ENCODE results near the gene PSMG2. TPM values are rescaled to one million over a fixed set of nuclear protein-coding genes. Genes with fewer than 3 reads are reported as not detected.

Gene PSMG2
- total and polyA plus RNA-seq, 7 donors = 78.1 to 105 (median 90.7) TPM

DNA sequence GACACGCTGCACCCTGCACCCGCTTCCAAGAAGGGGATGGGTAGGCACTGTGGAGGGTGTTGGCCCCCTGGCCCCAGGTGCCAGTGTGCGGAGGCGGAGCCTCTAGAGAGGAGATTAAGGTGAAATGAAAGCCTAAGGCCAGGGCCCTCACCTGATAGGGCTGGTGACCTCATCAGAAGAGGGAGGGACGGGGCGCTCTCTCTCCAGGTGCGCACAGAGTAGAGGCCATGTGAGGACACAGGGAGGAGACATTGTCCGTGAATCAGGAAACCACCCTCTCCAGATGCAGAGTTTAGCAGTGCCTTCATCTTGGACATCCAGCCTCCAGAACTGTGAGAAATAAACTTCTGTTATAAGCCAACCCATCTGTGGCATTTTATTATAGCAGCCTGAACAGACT is 62.3 kb downstream of the PSMG2 start:
- WGBS, 2 donors = 39 to 74% methylated on average over 8 of the region's 8 CpGs

DNA sequence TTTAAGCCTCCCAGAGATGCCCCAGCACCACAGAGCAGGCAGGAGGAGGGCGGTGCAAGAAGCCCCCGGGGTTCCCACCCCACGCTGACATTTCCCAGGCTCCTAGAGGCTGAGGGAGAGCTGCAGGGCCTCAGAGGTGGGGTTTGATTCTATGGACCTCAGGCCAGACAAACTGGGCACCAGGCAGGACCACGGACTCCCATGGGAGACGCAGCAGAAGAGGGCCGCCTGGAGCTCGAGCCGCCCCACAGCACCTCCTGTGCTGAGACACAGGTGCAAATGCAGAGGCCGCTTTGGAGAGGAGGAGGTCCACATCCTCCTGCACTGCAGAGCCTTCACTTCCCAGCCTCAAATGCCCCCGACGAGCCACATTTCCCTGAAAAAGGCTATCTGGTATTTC is 62.7 kb downstream of the PSMG2 start:
- Histone ChIP-seq H3K36me3 (no peaks in the 10 kb centered on the region), H3K4me1 (no peaks in the 10 kb centered on the region), H3K27me3 (no peaks in the 10 kb centered on the region), H3K4me3 (no peak overlapping the region), H3K9me3 (no peaks in the 10 kb centered on the region), H3K27ac (no peak overlapping the region)
- intact Hi-C loops (cut with DNase I) = no loop called here
- WGBS, 2 donors = 88 to 89% methylated on average over 11 of the region's 11 CpGs
- no peak for TF ChIP-seq POLR2A (IDR thresholded peaks at IDR 0.05)
- no peak for TF ChIP-seq POLR2AphosphoS5 (IDR thresholded peaks at IDR 0.05)
- TF ChIP-seq CTCF (IDR thresholded peaks at IDR 0.05) = no peak
- no peak for TF ChIP-seq EP300 (IDR thresholded peaks at IDR 0.05)
- DNase-seq = no peak

More for the DNA sequence above, 62.3 kb downstream of the PSMG2 start:
- intact Hi-C loops (cut with DNase I) = no loop called here
- H3K27me3 ChIP-seq = no peaks in the 10 kb centered on the region
- H3K4me1 ChIP-seq = no peaks in the 10 kb centered on the region
- no peaks in the 10 kb centered on the region for H3K36me3 ChIP-seq
- TF ChIP-seq CTCF (IDR thresholded peaks at IDR 0.05) (no peak), POLR2A (IDR thresholded peaks at IDR 0.05) (no peak)
- H3K4me3 ChIP-seq = no peak overlapping the region
- H3K9me3 ChIP-seq = no peaks in the 10 kb centered on the region
- DNase-seq = no peak
- no peak overlapping the region for H3K27ac ChIP-seq

DNA sequence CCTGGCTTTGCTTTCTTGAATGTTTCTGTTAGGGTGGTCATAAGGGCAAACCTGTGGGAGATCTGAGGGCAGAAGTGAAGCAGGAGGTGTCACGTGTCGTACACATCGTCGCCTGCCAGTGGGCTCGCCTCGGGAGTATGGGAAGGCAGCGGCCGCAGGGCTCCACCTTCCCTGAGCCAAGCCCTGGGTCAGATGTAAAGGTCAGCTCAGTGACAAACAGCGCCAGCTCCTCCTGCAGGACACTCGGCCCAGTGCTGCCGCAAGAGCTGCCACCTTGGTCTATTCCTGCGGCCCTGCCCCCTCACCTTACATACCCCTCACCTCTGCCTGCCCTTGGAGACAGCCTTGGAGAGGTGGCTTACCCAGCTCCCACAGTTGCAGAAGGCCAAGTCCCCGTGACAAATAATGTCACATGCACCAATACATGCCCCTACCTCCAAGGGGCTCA is 64.2 kb downstream of the PSMG2 start:
- no peaks in the 10 kb centered on the region for H3K36me3 ChIP-seq
- no peak overlapping the region for H3K27ac ChIP-seq
- TF ChIP-seq EP300 (IDR thresholded peaks at IDR 0.05) (no peak), CTCF (IDR thresholded peaks at IDR 0.05) (no peak), POLR2AphosphoS5 (IDR thresholded peaks at IDR 0.05) (no peak), POLR2A (IDR thresholded peaks at IDR 0.05) (no peak)
- no peaks in the 10 kb centered on the region for H3K27me3 ChIP-seq
- 67 to 79% methylated on average over 13 of the region's 13 CpGs for WGBS, 2 donors
- intact Hi-C loops (cut with DNase I) = no loop called here
- DNase-seq = no peak
- no peaks in the 10 kb centered on the region for H3K4me1 ChIP-seq
- no peaks in the 10 kb centered on the region for H3K9me3 ChIP-seq
- H3K4me3 ChIP-seq = no peak overlapping the region

DNA sequence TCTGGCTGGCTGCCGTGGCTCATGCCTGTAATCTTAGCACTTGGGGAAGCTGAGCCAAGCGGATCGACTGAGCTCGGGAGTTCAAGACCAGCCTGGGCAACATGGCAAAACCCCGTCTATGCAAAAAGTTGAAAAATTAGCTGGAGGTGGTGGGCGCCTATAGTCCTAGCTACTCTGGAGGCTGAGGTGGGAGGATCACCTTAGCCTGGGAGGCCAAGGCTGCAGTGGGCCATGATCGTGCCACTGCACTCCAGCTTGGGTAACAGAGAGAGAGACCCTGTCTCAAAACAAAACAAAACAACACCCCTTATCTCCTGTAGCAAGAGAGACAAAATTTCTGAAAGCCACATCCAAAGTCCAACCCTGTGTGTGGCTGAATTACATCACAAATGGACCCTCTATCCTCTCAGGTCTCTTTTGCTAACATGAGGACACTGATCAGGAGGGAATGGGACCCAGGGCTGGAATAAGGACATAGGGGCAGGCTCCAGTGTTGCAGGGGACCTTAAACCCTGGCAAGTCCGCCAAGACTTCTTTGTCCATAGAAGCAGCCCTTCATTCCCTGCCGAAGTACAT is 64.8 kb downstream of the PSMG2 start:
- no peak for DNase-seq
- Histone ChIP-seq H3K4me1 (no peaks in the 10 kb centered on the region), H3K9me3 (no peaks in the 10 kb centered on the region), H3K36me3 (no peaks in the 10 kb centered on the region), H3K4me3 (no peak overlapping the region), H3K27ac (no peak overlapping the region), H3K27me3 (no peaks in the 10 kb centered on the region)
- TF ChIP-seq POLR2A (IDR thresholded peaks at IDR 0.05) (no peak), EP300 (IDR thresholded peaks at IDR 0.05) (no peak), CTCF (IDR thresholded peaks at IDR 0.05) (no peak), POLR2AphosphoS5 (IDR thresholded peaks at IDR 0.05) (no peak)
- WGBS, 2 donors = 95 to 97% methylated on average over 9 of the region's 9 CpGs
- intact Hi-C loops (cut with DNase I) = no loop called here

GRCh38 chr18:12768625-12769024 is 65.8 kb downstream of the PSMG2 start:
- 68 to 87% methylated on average over 3 of the region's 3 CpGs for WGBS, 2 donors
- no peak for TF ChIP-seq CTCF (IDR thresholded peaks at IDR 0.05)
- TF ChIP-seq POLR2AphosphoS5 (IDR thresholded peaks at IDR 0.05) = no peak
- TF ChIP-seq EP300 (IDR thresholded peaks at IDR 0.05) = no peak
- no peak for TF ChIP-seq POLR2A (IDR thresholded peaks at IDR 0.05)
- no peak for DNase-seq

More at GRCh38 chr18:12768625-12769024, 65.8 kb downstream of the PSMG2 start:
- no peaks in the 10 kb centered on the region for H3K9me3 ChIP-seq
- no peaks in the 10 kb centered on the region for H3K36me3 ChIP-seq
- H3K4me1 ChIP-seq = no peaks in the 10 kb centered on the region
- no peak overlapping the region for H3K27ac ChIP-seq
- no peaks in the 10 kb centered on the region for H3K27me3 ChIP-seq
- intact Hi-C loops (cut with DNase I) = no loop called here
- H3K4me3 ChIP-seq = no peak overlapping the region
